Mesenchymal stem cell (in vitro differentiated cells and primary cell): ENCODE data around the gene VGLL4.

Experiments
- DNase-seq: peaks from one replicate; pipeline ENCODE4 v3.0.0-alpha.2; 2013
- H2AFZ ChIP-seq: one replicate; pipeline ENCODE4 v1.6.1; 2013; ENCODE audit warnings: low read depth, mild to moderate bottlenecking, control low read depth, inconsistent platforms, low read length, moderate library complexity
- H2AK5ac ChIP-seq: 2 replicates; pipeline ENCODE4 v1.6.1; 2013; ENCODE audit warnings: low read length, moderate library complexity, mild to moderate bottlenecking, inconsistent platforms; ENCODE audit not compliant: severe bottlenecking
- H2BK120ac ChIP-seq: one replicate; pipeline ENCODE4 v1.6.1; 2013; ENCODE audit warnings: low read depth, mild to moderate bottlenecking, inconsistent platforms, low read length, moderate library complexity
- H2BK12ac ChIP-seq, 2 experiments: one replicate each; pipeline ENCODE4 v1.6.1; 2013; ENCODE audit warnings: inconsistent platforms in 2 of 2, low read length in 2 of 2, mild to moderate bottlenecking in 2 of 2, moderate library complexity in 2 of 2, control low read depth in 1 of 2
- H2BK15ac ChIP-seq: one replicate; pipeline ENCODE4 v1.6.1; 2013; ENCODE audit warnings: mild to moderate bottlenecking, low read depth, inconsistent platforms; ENCODE audit not compliant: poor library complexity, severe bottlenecking
- H2BK5ac ChIP-seq: 2 replicates; pipeline ENCODE4 v1.6.1; 2013; ENCODE audit warnings: low read depth, mild to moderate bottlenecking, low read length, control low read depth, inconsistent platforms; ENCODE audit not compliant: poor library complexity, severe bottlenecking
- H3K14ac ChIP-seq, 2 experiments: one replicate each; pipeline ENCODE4 v1.6.1; 2013; ENCODE audit warnings: inconsistent platforms in 2 of 2, low read length in 2 of 2, control low read depth in 1 of 2, mild to moderate bottlenecking in 1 of 2, moderate library complexity in 1 of 2
- H3K18ac ChIP-seq, 2 experiments: one replicate each; pipeline ENCODE4 v1.6.1; 2013; ENCODE audit warnings: inconsistent platforms in 2 of 2, low read length in 2 of 2, control low read depth in 1 of 2, low read depth in 1 of 2, mild to moderate bottlenecking in 1 of 2
- H3K23ac ChIP-seq, 2 experiments: one replicate each; pipeline ENCODE4 v1.6.1; 2013; ENCODE audit warnings: inconsistent platforms in 2 of 2, low read length in 2 of 2, mild to moderate bottlenecking in 2 of 2, moderate library complexity in 2 of 2, control low read depth in 1 of 2
- H3K27ac ChIP-seq: 2 replicates; pipeline ENCODE4 v1.5.1; 2013; ENCODE audit warnings: mild to moderate bottlenecking, moderate library complexity, low read length, control low read depth, inconsistent platforms; ENCODE audit not compliant: poor library complexity, severe bottlenecking
- H3K27me3 ChIP-seq, 2 experiments: 2 replicates each; pipeline versions ENCODE4 v1.6.1 to v1.7.0; 2013; ENCODE audit warnings: low read length in 2 of 2, mild to moderate bottlenecking in 2 of 2, moderate library complexity in 2 of 2, control low read depth in 1 of 2, inconsistent platforms in 1 of 2; ENCODE audit not compliant: control insufficient read depth in 1 of 2, insufficient read depth in 1 of 2
- H3K36me3 ChIP-seq, 2 experiments: 2 replicates each; pipeline versions ENCODE4 v1.6.1 to v1.7.0; 2013; ENCODE audit warnings: low read length in 2 of 2, control low read depth in 1 of 2, inconsistent platforms in 1 of 2, low read depth in 1 of 2, mild to moderate bottlenecking in 1 of 2; ENCODE audit not compliant: insufficient read depth in 2 of 2, control insufficient read depth in 1 of 2
- H3K4ac ChIP-seq, 2 experiments: one replicate each; pipeline ENCODE4 v1.6.1; 2013; ENCODE audit warnings: inconsistent platforms in 2 of 2, low read length in 2 of 2, mild to moderate bottlenecking in 2 of 2, moderate library complexity in 2 of 2, control low read depth in 1 of 2, low read depth in 1 of 2
- H3K4me1 ChIP-seq: 2 replicates; pipeline ENCODE4 v1.6.1; 2013; ENCODE audit warnings: low read depth, low read length, control low read depth; ENCODE audit not compliant: control insufficient read depth, insufficient read depth
- H3K4me2 ChIP-seq: 2 replicates; pipeline ENCODE4 v1.6.1; 2013; ENCODE audit warnings: low read length, mild to moderate bottlenecking, inconsistent platforms; ENCODE audit not compliant: poor library complexity, severe bottlenecking
- H3K4me3 ChIP-seq, 2 experiments: 2 replicates each; pipeline versions ENCODE4 v1.5.1 to v1.7.0; 2013; ENCODE audit warnings: low read length in 2 of 2, mild to moderate bottlenecking in 2 of 2, control low read depth in 1 of 2, low read depth in 1 of 2; ENCODE audit not compliant: insufficient read depth in 1 of 2
- H3K79me1 ChIP-seq: replicated peaks from 2 replicates; pipeline ENCODE4 v1.6.1; 2013; ENCODE audit warnings: mild to moderate bottlenecking, control low read depth, low read length, inconsistent platforms; ENCODE audit not compliant: poor library complexity, severe bottlenecking
- H3K9ac ChIP-seq: 2 replicates; pipeline ENCODE4 v1.7.0; 2013; ENCODE audit warnings: mild to moderate bottlenecking, low read length, moderate library complexity
- H3K9me3 ChIP-seq: 2 replicates; pipeline ENCODE4 v1.7.0; 2013; ENCODE audit warnings: mild to moderate bottlenecking, low read length; ENCODE audit not compliant: control insufficient read depth
- H4K8ac ChIP-seq: one replicate; pipeline ENCODE4 v1.6.1; 2013; ENCODE audit warnings: inconsistent platforms, mild to moderate bottlenecking, low read length, moderate library complexity
- H4K91ac ChIP-seq: one replicate; pipeline ENCODE4 v1.6.1; 2013; ENCODE audit warnings: mild to moderate bottlenecking, low read length, inconsistent platforms
- WGBS: methylation state at CpG from one replicate; pipeline ENCODE4 v1.1.7; 2013; ENCODE audit warnings: mixed read lengths; 5-methylcytosine and 5-hydroxymethylcytosine counted together

The VGLL4 gene

DNA sequence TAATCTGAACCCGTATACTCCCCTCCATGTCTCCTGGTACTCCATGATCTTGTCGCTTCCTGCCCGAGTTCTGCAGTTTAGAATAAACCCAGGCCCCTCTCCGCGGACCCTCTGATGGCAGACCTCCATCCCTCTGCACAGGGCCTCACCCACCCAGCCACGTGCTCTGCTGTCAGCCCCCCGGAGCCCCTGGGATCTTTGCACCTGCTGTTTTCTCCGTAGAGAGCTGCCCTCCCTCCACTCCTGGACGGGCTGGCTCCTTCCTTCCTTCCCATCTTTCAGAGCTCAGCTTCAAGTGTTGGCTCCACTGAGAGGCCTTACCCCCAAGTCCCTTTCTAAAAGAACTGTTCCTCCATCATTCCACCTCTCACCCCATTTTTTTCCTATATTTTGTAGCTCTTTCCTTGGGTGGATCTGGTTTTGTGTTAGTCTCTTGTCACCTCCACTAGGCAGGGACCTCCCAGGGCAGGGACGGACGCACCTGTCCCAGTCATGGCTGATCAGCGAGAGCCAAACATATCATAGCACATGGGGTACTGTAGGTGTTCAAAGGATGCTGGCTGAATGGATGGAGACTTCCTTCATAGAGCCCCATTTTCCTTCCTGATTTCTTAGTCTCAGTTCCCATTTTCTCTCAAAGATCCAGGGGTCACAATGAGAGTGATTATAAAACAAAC lies 106.6 kb downstream of the VGLL4 start:
- 98% methylated on average over 12 of the region's 12 CpGs for WGBS
- H3K18ac ChIP-seq, result no peak overlapping the region
- no peak overlapping the region for H2AFZ ChIP-seq
- H3K36me3 ChIP-seq, result peaks cover 0 to 11% of the 10 kb centered on the region in 2 experiments
- no peak overlapping the region for H3K4ac ChIP-seq
- no peak overlapping the region for H2AK5ac ChIP-seq
- no peak overlapping the region for H2BK5ac ChIP-seq
- DNase-seq, result no peak
- H3K23ac ChIP-seq, result no peak overlapping the region
- peaks cover 17% of the 10 kb centered on the region for H3K79me1 ChIP-seq
- H3K9ac ChIP-seq, result no peak overlapping the region
- H2BK12ac ChIP-seq, result no peak overlapping the region
- peaks cover 28% of the 10 kb centered on the region for H3K4me1 ChIP-seq
- H3K27me3 ChIP-seq, result no peaks in the 10 kb centered on the region
- no peak overlapping the region for H4K8ac ChIP-seq
- no peak overlapping the region for H3K14ac ChIP-seq
- H3K4me3 ChIP-seq, result no peak overlapping the region
- H2BK15ac ChIP-seq, result peak overlapping the region; percentile 3
- no peak overlapping the region for H3K4me2 ChIP-seq
- no peak overlapping the region for H2BK120ac ChIP-seq
- no peak overlapping the region for H4K91ac ChIP-seq
- H3K9me3 ChIP-seq, result no peaks in the 10 kb centered on the region
- H3K27ac ChIP-seq, result no peak overlapping the region

DNA sequence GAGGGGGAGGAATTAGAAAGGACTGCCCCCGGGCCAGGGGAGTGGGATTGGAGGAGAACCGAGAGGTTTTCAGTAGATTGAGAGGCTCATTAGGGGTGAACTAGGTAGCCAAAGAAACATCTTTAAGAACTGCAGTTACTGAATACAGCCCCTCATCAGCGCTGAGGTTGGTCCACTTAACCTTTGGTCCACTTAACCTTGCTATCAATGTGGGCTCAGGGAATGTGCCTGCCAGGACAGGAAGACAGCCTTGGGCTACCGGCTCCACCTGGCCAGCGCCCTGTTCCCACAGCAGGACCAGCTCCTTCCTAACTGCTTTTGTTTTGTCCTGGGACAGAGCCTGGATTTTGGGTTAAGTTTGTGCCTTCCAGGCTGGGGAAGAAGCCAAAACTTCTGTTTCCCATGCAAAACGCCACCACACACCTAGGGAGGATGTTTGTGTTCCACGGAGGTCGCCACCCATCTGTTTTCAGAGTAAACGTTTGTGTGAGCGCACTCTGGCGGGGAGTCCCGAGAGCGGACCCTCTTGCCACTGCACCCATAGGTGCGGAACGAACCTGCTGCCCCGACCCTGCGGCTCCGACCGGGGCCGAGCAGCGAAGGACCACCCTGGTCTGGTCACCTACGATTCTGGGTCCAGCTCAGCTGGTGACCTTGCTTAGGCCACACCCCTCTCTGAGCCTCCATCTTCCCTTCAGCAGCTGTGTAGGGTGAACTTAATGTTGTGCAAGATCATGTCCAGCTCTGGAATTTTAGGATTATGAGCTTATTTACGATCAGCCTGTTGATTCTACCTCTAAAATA lies 107.4 kb downstream of the VGLL4 start:
- H3K36me3 ChIP-seq, result peaks cover 0 to 11% of the 10 kb centered on the region in 2 experiments
- H3K79me1 ChIP-seq, result peaks cover 15% of the 10 kb centered on the region
- no peak overlapping the region for H3K14ac ChIP-seq
- no peak overlapping the region for H3K4me3 ChIP-seq
- H3K23ac ChIP-seq, result no peak overlapping the region
- H3K27ac ChIP-seq, result no peak overlapping the region
- 93% methylated on average over 23 of the region's 23 CpGs for WGBS
- peaks cover 27% of the 10 kb centered on the region for H3K4me1 ChIP-seq
- H2BK120ac ChIP-seq, result no peak overlapping the region
- no peak overlapping the region for H3K9ac ChIP-seq
- H4K8ac ChIP-seq, result no peak overlapping the region
- H4K91ac ChIP-seq, result peak overlapping the region; percentile 41
- no peak for DNase-seq
- H2AK5ac ChIP-seq, result no peak overlapping the region
- no peaks in the 10 kb centered on the region for H3K9me3 ChIP-seq
- H3K4ac ChIP-seq, result no peak overlapping the region
- H2BK5ac ChIP-seq, result no peak overlapping the region
- H2BK12ac ChIP-seq, result no peak overlapping the region
- no peaks in the 10 kb centered on the region for H3K27me3 ChIP-seq
- peak overlapping the region; percentile 3 for H2BK15ac ChIP-seq
- no peak overlapping the region for H3K18ac ChIP-seq
- H2AFZ ChIP-seq, result no peak overlapping the region
- H3K4me2 ChIP-seq, result no peak overlapping the region

DNA sequence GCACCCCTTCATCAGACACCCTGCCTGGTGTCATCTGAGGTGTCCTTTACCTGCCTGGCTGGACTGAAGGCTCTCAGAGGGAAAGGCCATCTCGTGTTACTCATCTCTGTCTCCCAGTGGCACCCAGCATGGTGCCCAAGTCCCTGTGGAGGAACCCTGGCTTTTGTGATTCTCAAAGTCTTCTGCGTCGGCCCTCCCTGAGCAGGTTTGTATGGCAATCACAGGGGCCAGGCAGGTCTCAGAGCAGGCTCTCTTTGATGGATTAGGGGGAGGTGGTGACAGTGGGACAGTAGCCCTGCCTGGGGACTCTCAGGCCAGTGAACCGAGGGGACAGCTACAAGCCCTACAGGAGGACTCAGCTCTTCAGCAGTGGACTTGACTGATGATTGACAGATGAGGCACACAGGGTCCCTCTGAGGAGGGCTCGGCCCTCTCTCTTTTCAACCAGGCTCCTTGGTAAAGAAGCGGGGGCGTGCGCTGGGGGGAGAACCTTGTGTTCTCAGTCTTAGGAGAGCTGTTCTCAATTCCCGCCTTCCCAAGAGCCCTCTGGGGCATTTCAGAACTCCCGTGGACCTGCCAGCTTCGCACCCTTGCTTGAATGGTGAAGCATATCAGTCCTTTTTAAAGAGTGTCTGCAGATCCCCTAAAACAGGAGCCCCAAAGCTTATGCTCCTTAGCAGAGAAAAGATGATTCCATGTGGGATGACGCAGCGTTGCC lies 108.3 kb downstream of the VGLL4 start:
- Histone ChIP-seq H3K4me2 (no peak overlapping the region), H2AK5ac (peak overlapping the region; percentile 11), H3K4me1 (peaks cover 33% of the 10 kb centered on the region), H3K14ac (no peak overlapping the region), H4K8ac (no peak overlapping the region), H2AFZ (no peak overlapping the region), H3K27me3 (no peaks in the 10 kb centered on the region), H2BK5ac (no peak overlapping the region), H3K27ac (no peak overlapping the region), H3K18ac (peak overlapping the region in 1 of 2 experiments; percentile 29), H2BK12ac (no peak overlapping the region), H3K9ac (no peak overlapping the region), H3K4me3 (no peak overlapping the region), H2BK120ac (no peak overlapping the region), H2BK15ac (no peak overlapping the region), H3K9me3 (no peaks in the 10 kb centered on the region), H3K36me3 (peaks cover 0 to 11% of the 10 kb centered on the region in 2 experiments), H4K91ac (no peak overlapping the region), H3K79me1 (peaks cover 14% of the 10 kb centered on the region), H3K23ac (no peak overlapping the region), H3K4ac (no peak overlapping the region)
- no peak for DNase-seq
- 95% methylated on average over 13 of the region's 13 CpGs for WGBS

DNA sequence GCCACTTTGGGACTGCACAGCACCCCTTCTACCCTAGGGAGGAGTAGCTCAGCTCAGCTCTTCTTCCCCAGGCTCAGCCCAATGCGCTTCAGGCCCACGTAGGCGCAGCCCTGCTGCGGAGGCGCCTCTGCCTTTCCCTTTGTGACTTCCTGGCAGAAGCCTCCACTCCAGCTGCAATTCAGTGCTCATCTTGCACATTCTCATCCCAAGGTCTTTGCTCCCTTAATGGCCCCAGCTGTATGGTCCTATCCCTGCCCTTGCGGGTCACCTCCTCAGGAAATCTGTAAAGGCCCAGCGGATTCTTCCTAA lies 109.0 kb downstream of the VGLL4 start:
- Histone ChIP-seq H3K23ac (no peak overlapping the region), H3K36me3 (peaks cover 0 to 11% of the 10 kb centered on the region in 2 experiments), H4K8ac (no peak overlapping the region), H2BK12ac (peak overlapping the region in 1 of 2 experiments; percentile 38), H3K18ac (peak overlapping the region in 1 of 2 experiments; percentile 40), H2BK120ac (no peak overlapping the region), H3K4ac (no peak overlapping the region), H2BK5ac (no peak overlapping the region), H3K9ac (no peak overlapping the region), H3K14ac (peak overlapping the region in 1 of 2 experiments; percentile 69), H2AK5ac (no peak overlapping the region), H4K91ac (no peak overlapping the region), H3K27ac (no peak overlapping the region), H3K4me2 (no peak overlapping the region), H3K4me1 (peaks cover 37% of the 10 kb centered on the region), H2BK15ac (no peak overlapping the region), H3K4me3 (no peak overlapping the region), H3K79me1 (peaks cover 14% of the 10 kb centered on the region), H3K9me3 (no peaks in the 10 kb centered on the region), H2AFZ (no peak overlapping the region), H3K27me3 (no peaks in the 10 kb centered on the region)
- WGBS, result 94% methylated on average over 7 of the region's 7 CpGs
- no peak for DNase-seq
